Measurements from ENCODE around the gene PACRGL.
"Not testable (repeated sequence)": the region's sequence is repeated elsewhere in the genome, so short reads cannot be mapped to it uniquely, and the experiment has no call there.

The PACRGL gene

DNA sequence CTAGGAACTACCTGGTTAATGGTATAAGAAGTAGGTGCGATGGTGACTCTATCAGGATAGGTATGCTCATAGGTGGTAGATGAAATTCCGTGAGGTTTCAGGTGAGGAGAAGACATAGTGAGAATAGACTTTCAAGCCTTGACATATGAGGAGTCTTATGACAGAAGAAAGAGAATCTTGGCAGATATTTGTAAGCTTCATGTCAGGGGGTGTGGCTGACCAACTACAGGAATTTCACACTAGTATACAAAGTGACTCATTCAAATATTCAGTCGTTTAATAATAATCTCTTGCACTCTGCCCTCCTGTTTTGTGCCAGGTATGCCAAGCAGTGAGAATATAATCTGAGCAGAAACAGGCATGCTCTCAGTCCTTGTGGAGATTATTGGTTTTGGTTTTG, 22.8 kb downstream of the PACRGL start:
- TF ChIP-seq, protein P1, sequence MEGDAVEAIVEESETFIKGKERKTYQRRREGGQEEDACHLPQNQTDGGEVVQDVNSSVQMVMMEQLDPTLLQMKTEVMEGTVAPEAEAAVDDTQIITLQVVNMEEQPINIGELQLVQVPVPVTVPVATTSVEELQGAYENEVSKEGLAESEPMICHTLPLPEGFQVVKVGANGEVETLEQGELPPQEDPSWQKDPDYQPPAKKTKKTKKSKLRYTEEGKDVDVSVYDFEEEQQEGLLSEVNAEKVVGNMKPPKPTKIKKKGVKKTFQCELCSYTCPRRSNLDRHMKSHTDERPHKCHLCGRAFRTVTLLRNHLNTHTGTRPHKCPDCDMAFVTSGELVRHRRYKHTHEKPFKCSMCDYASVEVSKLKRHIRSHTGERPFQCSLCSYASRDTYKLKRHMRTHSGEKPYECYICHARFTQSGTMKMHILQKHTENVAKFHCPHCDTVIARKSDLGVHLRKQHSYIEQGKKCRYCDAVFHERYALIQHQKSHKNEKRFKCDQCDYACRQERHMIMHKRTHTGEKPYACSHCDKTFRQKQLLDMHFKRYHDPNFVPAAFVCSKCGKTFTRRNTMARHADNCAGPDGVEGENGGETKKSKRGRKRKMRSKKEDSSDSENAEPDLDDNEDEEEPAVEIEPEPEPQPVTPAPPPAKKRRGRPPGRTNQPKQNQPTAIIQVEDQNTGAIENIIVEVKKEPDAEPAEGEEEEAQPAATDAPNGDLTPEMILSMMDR (IDR thresholded peaks at IDR 0.05; ENCODE audit: low read depth, low read length), result no peak
- no peak for DNase-seq (ENCODE audit: extremely low read depth, low read depth)

DNA sequence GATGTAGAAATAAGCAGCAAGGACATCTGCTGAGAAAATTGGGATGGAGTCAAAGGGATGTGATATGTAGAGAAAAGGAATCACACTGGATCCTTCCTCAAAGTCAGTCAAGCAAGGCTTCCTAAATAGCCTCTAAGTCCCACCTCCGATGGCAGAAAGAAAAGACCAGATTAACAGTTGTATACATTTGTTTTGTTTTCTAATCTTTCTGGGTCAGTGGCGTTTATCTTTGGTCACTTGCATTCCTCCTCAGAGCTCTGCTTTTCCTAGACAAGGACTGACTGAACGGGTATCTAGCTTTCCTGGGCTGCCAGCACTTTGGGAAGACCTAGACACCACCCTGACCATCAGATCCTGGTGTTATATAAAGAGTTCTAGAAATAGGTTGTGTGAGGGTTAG, 23.2 kb downstream of the PACRGL start:
- TF ChIP-seq, protein P1 (IDR thresholded peaks at IDR 0.05; ENCODE audit: low read depth, low read length), result no peak

DNA sequence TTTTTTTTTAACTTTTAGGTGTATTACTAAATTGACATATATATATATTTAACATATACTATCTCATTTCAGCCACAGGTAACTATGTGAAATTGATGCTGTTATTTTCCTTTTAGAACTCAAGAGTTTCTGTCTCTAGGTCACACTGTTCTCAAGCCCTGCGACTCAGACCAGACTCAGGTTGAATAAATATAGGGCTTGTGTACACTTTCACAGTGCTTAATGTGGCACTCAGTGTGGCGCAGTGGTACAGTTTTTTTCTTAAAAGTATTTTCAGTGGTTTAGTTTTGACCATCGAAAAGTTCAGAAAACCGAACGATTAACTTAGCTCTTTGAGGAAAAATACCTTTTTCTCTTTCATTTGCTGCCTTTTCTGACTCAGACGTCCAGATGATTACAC, 24.7 kb downstream of the PACRGL start:
- DNase-seq (ENCODE audit: extremely low read depth, low read depth), result no peak
- TF ChIP-seq, protein P1 (IDR thresholded peaks at IDR 0.05; ENCODE audit: low read depth, low read length), result no peak

More for the DNA sequence above, 23.2 kb downstream of the PACRGL start:
- no peak for DNase-seq (ENCODE audit: extremely low read depth, low read depth)

DNA sequence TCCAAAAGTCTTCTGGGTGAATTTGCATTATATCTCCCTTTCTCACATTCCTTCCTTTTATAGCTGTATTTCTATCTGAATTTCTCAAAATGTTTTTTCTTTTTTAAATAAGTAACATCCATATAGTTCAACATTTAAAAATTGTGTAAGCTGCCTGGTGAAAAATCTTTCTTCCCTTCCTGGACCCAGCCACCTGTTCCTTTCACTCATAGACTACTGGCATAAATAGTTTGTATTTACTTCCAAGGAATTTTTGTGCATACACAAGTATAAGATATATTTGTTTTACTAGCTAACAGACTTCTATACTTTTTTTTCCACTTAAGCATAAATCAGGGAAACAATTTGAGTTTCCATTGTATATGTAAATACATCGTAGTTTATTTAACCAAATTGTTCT, 35.7 kb downstream of the PACRGL start:
- TF ChIP-seq, protein P1 (IDR thresholded peaks at IDR 0.05; ENCODE audit: low read depth, low read length), result no peak
- DNase-seq (ENCODE audit: extremely low read depth, low read depth), result no peak

DNA sequence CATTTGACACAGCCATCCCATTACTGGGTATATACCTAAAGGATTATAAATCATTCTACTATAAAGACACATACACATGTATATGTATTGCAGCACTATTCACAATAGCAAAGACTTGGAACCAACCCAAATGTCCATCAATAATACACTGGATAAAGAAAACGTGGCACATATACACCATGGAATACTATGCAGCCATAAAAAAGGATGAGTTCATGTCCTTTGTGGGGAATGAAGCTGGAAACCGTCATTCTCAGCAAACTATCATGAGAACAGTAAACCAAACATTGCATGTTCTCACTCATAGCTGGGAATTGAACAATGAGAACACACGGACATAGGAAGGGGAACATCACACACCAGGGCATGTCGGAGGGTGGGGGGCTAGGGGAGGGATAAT, 45.7 kb downstream of the PACRGL start:
- not testable (repeated sequence) for DNase-seq (ENCODE audit: extremely low read depth, low read depth)

DNA sequence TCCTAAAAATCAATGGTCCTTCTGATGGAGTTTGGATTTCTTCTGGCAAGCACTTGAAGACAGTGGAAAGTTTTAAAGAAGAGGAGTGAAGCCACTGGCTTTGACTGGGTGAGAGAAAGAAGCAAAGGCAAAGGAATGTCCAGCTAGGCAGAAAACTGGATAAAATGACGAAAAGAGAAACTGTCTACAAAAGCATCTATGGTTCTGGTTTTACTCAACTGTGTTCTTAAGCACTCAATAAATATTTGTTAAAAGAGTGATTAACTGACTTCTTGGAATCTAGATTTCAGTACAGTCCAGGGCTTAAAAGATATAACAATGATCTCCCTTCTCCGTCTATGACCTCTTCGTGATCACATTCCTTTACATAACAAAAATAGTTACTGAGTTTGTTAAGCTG, 52.4 kb downstream of the PACRGL start:
- no peak for DNase-seq (ENCODE audit: extremely low read depth, low read depth)
- TF ChIP-seq, protein P1 (IDR thresholded peaks at IDR 0.05; ENCODE audit: low read depth, low read length), result no peak

DNA sequence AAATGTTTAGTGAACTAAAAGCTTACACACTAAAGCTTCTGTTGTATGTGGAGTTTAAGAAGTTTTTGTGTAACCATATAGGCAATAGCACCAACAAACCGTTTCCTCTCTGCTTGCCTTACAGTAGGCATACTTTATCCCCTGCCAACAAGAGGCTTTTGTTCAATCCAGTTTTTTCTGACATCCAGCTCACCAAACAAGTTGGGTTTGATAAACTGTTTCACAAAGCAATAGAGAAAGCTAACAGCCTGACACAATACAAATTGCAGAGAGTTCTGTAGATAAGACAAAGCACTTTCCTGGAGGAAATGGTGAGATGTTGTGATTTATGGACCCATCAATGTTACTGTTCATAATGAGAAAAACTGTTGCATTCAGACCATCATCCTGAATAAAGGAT, 53.8 kb downstream of the PACRGL start:
- no peak for DNase-seq (ENCODE audit: extremely low read depth, low read depth)

DNA sequence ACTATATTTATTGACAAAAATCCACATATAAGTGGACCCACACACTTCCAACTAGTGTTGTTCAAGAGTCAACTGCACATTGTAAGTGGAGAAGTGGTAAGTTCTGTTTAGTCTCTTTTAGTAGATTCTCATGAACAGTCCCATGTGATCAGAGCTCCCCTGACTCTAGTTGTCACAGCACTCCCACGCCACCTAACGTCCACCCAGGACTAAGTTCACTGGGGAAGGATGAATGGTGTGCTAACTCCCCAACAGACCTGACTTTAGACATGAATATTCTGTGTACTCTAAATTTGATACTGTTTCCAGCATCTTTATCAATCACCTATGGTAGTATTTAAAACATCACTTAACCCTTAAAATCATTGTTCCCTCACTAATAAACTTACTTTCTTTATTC, 59.8 kb downstream of the PACRGL start:
- TF ChIP-seq, protein P1 (IDR thresholded peaks at IDR 0.05; ENCODE audit: low read depth, low read length), result no peak
- no peak for DNase-seq (ENCODE audit: extremely low read depth, low read depth)

More for the DNA sequence above, 53.8 kb downstream of the PACRGL start:
- TF ChIP-seq, protein P1 (IDR thresholded peaks at IDR 0.05; ENCODE audit: low read depth, low read length), result no peak

Measured in AG09319 (cell line).